Left ventricle myocardium inferior (tissue), 1 donor: ENCODE data around the gene QPCTL. TPM values are rescaled to one million over a fixed set of nuclear protein-coding genes. Genes with fewer than 3 reads are reported as not detected.

Experiments
- DNase-seq: peaks from one replicate; pipeline ENCODE4 v3.0.0-alpha.2; 2020
- H3K27ac ChIP-seq: fragments of 200-600 bp; replicated peaks from 2 replicates; pipeline ENCODE4 v1.8.0; 2021
- H3K27me3 ChIP-seq: fragments of 200-600 bp; 2 replicates; pipeline ENCODE4 v1.8.0; 2021; ENCODE audit warnings: low read depth
- H3K36me3 ChIP-seq: fragments of 200-600 bp; 2 replicates; pipeline ENCODE4 v1.8.0; 2021
- H3K4me1 ChIP-seq: fragments of 200-600 bp; 2 replicates; pipeline ENCODE4 v1.8.0; 2021
- H3K4me3 ChIP-seq: fragments of 200-600 bp; 2 replicates; pipeline ENCODE4 v1.8.0; 2021; ENCODE audit warnings: mild to moderate bottlenecking, moderate library complexity
- H3K9me3 ChIP-seq: fragments of 200-600 bp; replicated peaks from 2 replicates; pipeline ENCODE4 v1.8.0; 2021
- CTCF ChIP-seq: fragments of 200-600 bp; IDR thresholded peaks from 2 replicates; pipeline ENCODE4 v1.8.0; 2021; ENCODE audit warnings: antibody characterized with exemption, mild to moderate bottlenecking, borderline replicate concordance
- intact Hi-C: fragments of 100-400 bp; cut with micrococcal nuclease; formaldehyde crosslinking; loops from one replicate; pipeline ENCODE4 v1.11.0; 2022
- total RNA-seq: library from RNA; stranded (reverse); fragmentation: NEBNext Ultra II Directional; extraction: Animal tissue kit (Norgen Biotek cat#: 25700); gene quantifications from one replicate; pipeline ENCODE4 v1.2.1, GENCODE V29; 2021
- donor health status: DM: no; HTN: yes; CAD: no; lungs with severe emphysema.

Gene QPCTL
- total RNA-seq, 1 donor from 2014 or later, result 2.2 TPM

DNA sequence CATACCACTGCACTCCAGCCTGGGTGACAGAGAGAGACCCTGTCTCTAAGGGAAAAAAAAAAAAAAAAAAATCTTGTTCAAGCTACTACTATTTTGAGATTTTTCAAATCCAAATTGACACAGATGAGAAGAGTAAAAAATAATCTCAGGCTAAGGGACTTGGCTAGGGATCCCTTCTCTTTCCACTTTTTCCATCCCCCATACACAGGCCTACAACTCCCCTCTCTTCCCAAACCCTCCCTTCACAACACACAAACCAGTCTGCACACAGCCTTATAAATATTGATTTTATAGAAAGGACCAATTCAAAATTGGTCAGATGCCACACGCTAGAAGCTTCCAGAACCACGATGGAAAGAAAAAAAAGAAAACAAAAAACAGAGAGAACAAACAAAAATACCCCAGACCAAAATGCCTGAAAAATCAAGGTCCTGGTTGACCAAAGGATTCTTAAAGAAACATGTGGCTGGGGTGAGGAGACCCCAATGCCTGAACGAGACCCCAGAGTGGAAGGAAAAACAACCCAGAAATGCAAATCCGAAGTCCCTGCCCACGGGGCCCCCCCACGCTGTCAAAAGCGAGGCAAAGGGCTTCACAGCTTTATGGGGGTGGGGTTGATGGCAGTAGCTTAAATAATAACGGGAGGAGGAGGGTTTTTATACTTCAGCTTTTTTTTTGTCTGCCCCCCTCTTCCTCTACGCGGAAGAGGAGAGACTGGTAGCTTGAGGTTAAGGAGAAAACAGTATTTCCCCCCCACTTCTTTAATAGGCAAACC, 18.1 kb downstream of the QPCTL start:
- intact Hi-C loops, result no loop called here
- Histone ChIP-seq H3K27ac (peak overlapping the region; percentile 19), H3K4me3 (no peak overlapping the region), H3K36me3 (peaks cover 19% of the 10 kb centered on the region), H3K9me3 (no peaks in the 10 kb centered on the region), H3K4me1 (no peaks in the 10 kb centered on the region), H3K27me3 (no peaks in the 10 kb centered on the region)
- no peak for TF ChIP-seq CTCF
- DNase-seq, result no peak

- H3K27ac ChIP-seq, result no peak overlapping the region
- intact Hi-C loops, result no loop called here
Measured at GRCh38 chr19:45711851-45712698, 19.6 kb downstream of the QPCTL start.

DNA sequence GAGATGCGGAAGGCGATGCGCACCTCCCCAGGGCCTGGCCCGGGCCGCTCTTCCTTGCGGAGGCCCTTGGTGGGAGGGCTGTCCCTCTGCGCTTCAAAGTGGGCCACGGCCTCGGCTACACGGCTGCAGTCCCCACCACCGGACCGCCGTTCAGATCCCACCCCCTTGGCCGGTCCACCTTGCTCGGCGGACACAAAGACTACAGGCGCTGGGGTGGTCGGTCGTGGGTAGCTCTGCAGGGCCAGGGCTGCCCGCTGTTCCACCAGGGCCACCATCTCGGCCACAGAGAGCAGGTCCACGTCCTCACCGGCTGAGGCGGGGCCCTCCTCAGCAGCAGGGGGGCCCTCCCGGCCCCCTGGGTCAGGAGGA, 20.2 kb downstream of the QPCTL start:
- H3K27ac ChIP-seq, result no peak overlapping the region
- H3K4me3 ChIP-seq, result no peak overlapping the region
- intact Hi-C loops, result no loop called here
- no peaks in the 10 kb centered on the region for H3K9me3 ChIP-seq
- H3K4me1 ChIP-seq, result peaks cover 13% of the 10 kb centered on the region
- no peak for TF ChIP-seq CTCF
- H3K36me3 ChIP-seq, result peaks cover 19% of the 10 kb centered on the region
- no peak for DNase-seq
- no peaks in the 10 kb centered on the region for H3K27me3 ChIP-seq

More at GRCh38 chr19:45711851-45712698, 19.6 kb downstream of the QPCTL start:
- DNase-seq, result no peak
- Histone ChIP-seq H3K4me3 (no peak overlapping the region), H3K27me3 (no peaks in the 10 kb centered on the region), H3K4me1 (peaks cover 13% of the 10 kb centered on the region), H3K36me3 (peaks cover 19% of the 10 kb centered on the region), H3K9me3 (no peaks in the 10 kb centered on the region)
- TF ChIP-seq CTCF, result no peak

- no peak overlapping the region for H3K27ac ChIP-seq
Measured at GRCh38 chr19:45713141-45713540, 20.7 kb downstream of the QPCTL start.

DNA sequence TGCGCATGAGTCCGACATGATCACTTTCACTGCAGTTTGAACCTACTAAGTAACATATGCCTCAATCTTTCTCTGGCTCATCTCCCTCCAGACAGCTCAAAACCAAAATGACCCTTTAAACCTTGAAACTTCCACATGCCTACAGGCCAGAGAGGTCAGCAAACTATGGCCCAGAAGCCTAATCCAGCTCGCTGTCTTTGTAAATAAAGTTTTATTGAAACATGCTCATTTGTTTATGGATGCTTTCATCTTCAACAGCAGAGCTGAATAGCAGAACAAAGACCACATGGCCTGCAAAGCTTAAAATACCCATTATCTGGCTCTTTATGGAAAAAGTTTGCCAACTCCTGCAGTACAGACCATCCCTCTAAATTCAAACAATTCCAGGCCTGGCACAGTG, 22.7 kb downstream of the QPCTL start:
- H3K27ac ChIP-seq, result no peak overlapping the region
- no peak for TF ChIP-seq CTCF
- intact Hi-C loops, result no loop called here

More at GRCh38 chr19:45713141-45713540, 20.7 kb downstream of the QPCTL start:
- intact Hi-C loops, result no loop called here
- no peak for TF ChIP-seq CTCF
- peaks cover 19% of the 10 kb centered on the region for H3K36me3 ChIP-seq
- H3K27me3 ChIP-seq, result no peaks in the 10 kb centered on the region
- DNase-seq, result no peak
- H3K4me3 ChIP-seq, result no peak overlapping the region
- H3K4me1 ChIP-seq, result peaks cover 18% of the 10 kb centered on the region
- no peaks in the 10 kb centered on the region for H3K9me3 ChIP-seq

More for the DNA sequence above, 22.7 kb downstream of the QPCTL start:
- no peaks in the 10 kb centered on the region for H3K9me3 ChIP-seq
- no peak overlapping the region for H3K4me3 ChIP-seq
- H3K27me3 ChIP-seq, result no peaks in the 10 kb centered on the region
- peaks cover 23% of the 10 kb centered on the region for H3K36me3 ChIP-seq
- H3K4me1 ChIP-seq, result peaks cover 24% of the 10 kb centered on the region
- DNase-seq, result no peak
